PFSK-1 (cell line): ENCODE data around the gene COIL.

Experiments used
- FOXP2 ChIP-seq: optimal IDR thresholded peaks from 2 replicates; pipeline ENCODE3; 2011; ENCODE audit warnings: borderline replicate concordance, control low read depth, inconsistent platforms; ENCODE audit not compliant: insufficient read depth; ENCODE audit errors: extremely low read length, extremely low read depth
- POLR2AphosphoS5 ChIP-seq: IDR thresholded peaks from 2 replicates; pipeline ENCODE4 v1.6.1; 2012; ENCODE audit warnings: low read depth, mild to moderate bottlenecking, control low read depth, low read length, moderate library complexity
- REST ChIP-seq, 2 experiments: IDR thresholded peaks; 2 replicates each; pipeline versions ENCODE4 v1.6.1 to v1.8.0; 2011 to 2012; ENCODE audit warnings: low read depth in 2 of 2, low read length in 2 of 2, control low read depth in 1 of 2, inconsistent platforms in 1 of 2, mild to moderate bottlenecking in 1 of 2, moderate library complexity in 1 of 2; ENCODE audit not compliant: insufficient read depth in 1 of 2
- SIN3A ChIP-seq: IDR thresholded peaks from 2 replicates; pipeline ENCODE4 v1.6.1; 2012; ENCODE audit warnings: mild to moderate bottlenecking, low read length, moderate library complexity, borderline replicate concordance; ENCODE audit not compliant: insufficient read depth
- TAF1 ChIP-seq: IDR thresholded peaks from 2 replicates; pipeline ENCODE4 v1.6.1; 2012; ENCODE audit warnings: low read length, control low read depth, borderline replicate concordance; ENCODE audit not compliant: insufficient read depth

- TF ChIP-seq TAF1 (no peak), SIN3A (no peak), POLR2AphosphoS5 (no peak), REST (IDR thresholded peaks at IDR 0.05; ENCODE audit: insufficient read depth in 1 of 2, low read depth in 2 of 2, low read length in 2 of 2) (no peak), FOXP2 (no peak)
Measured at GRCh38 chr17:56892333-56892732, 68.5 kb downstream of the COIL start.
